GM23338 (cell line): Measurements from ENCODE around the gene FBXW8. TPM values are rescaled to one million over a fixed set of nuclear protein-coding genes. Genes with fewer than 3 reads are reported as not detected.

ENCODE experiments used
- ATAC-seq: fragments of 200-7000 bp; cut with Tn5 transposase; 3 replicates; pipeline ENCODE4 v1.9.1; 2020
- DNase-seq: peaks from one replicate; pipeline ENCODE4 v3.0.0-alpha.2; 2015; ENCODE audit warnings: low spot score
- H2AFZ ChIP-seq: fragments of 200-600 bp; sonication (generic); 2 replicates; pipeline ENCODE4 v1.8.0; 2016; ENCODE audit warnings: antibody characterized with exemption, mild to moderate bottlenecking, moderate library complexity
- H3F3A ChIP-seq: fragments of 200-600 bp; sonication (generic); replicated peaks from 2 replicates; pipeline ENCODE4 v1.8.0; 2017; ENCODE audit warnings: antibody characterized with exemption, mixed run types, low read depth
- H3K27ac ChIP-seq: fragments of 200-600 bp; sonication (generic); 2 replicates; pipeline ENCODE4 v1.6.1; 2016; ENCODE audit warnings: low read depth
- H3K27me3 ChIP-seq: fragments of 200-600 bp; sonication (generic); 2 replicates; pipeline ENCODE4 v1.8.0; 2016; ENCODE audit warnings: mild to moderate bottlenecking, mixed run types, moderate library complexity; ENCODE audit not compliant: insufficient read depth
- H3K36me3 ChIP-seq: fragments of 200-600 bp; sonication (generic); 2 replicates; pipeline ENCODE4 v1.8.0; 2016; ENCODE audit warnings: mild to moderate bottlenecking; ENCODE audit not compliant: insufficient read depth
- H3K4me1 ChIP-seq: fragments of 200-600 bp; sonication (generic); 2 replicates; pipeline ENCODE4 v1.8.0; 2016; ENCODE audit warnings: mild to moderate bottlenecking, moderate library complexity; ENCODE audit not compliant: insufficient read depth
- H3K4me2 ChIP-seq: fragments of 200-600 bp; sonication (generic); 2 replicates; pipeline ENCODE4 v1.7.1; 2017; ENCODE audit warnings: mixed run types
- H3K4me3 ChIP-seq: fragments of 200-600 bp; sonication (generic); 2 replicates; pipeline ENCODE4 v1.6.1; 2016; ENCODE audit warnings: mixed run types
- H3K79me2 ChIP-seq: fragments of 200-600 bp; sonication (generic); replicated peaks from 2 replicates; pipeline ENCODE4 v1.8.0; 2017; ENCODE audit warnings: mild to moderate bottlenecking; ENCODE audit not compliant: insufficient read depth
- H3K9me2 ChIP-seq: fragments of 200-600 bp; sonication (generic); 2 replicates; pipeline ENCODE4 v1.8.0; 2017; ENCODE audit not compliant: insufficient read depth
- H4K20me1 ChIP-seq: fragments of 200-600 bp; sonication (generic); replicated peaks from 2 replicates; pipeline ENCODE4 v1.8.0; 2017; ENCODE audit warnings: mild to moderate bottlenecking; ENCODE audit not compliant: insufficient read depth
- H3K27ac Mint-ChIP-seq: 2 replicates; pipeline ENCODE4 v1.8.0; 2020; ENCODE audit warnings: inconsistent platforms, mild to moderate bottlenecking, moderate library complexity, mixed read lengths
- H3K27me3 Mint-ChIP-seq: 3 replicates; pipeline ENCODE4 v1.8.0; 2022; ENCODE audit warnings: low read depth, mild to moderate bottlenecking, moderate library complexity, mixed read lengths, inconsistent platforms; ENCODE audit not compliant: insufficient read depth, poor library complexity
- H3K36me3 Mint-ChIP-seq: 3 replicates; pipeline ENCODE4 v1.8.0; 2021; ENCODE audit warnings: low read depth, mild to moderate bottlenecking, inconsistent platforms, moderate library complexity, mixed read lengths
- H3K4me1 Mint-ChIP-seq: 3 replicates; pipeline ENCODE4 v1.8.0; 2020; ENCODE audit warnings: mild to moderate bottlenecking, inconsistent platforms, mixed read lengths
- H3K4me3 Mint-ChIP-seq: 3 replicates; pipeline ENCODE4 v1.8.0; 2021; ENCODE audit warnings: moderate library complexity, mild to moderate bottlenecking, inconsistent platforms, mixed read lengths
- H3K9me3 Mint-ChIP-seq: 3 replicates; pipeline ENCODE4 v1.8.0; 2020; ENCODE audit warnings: moderate library complexity, mild to moderate bottlenecking, inconsistent platforms, mixed read lengths
- CREB1 ChIP-seq: fragments of 250-450 bp; sonication (Bioruptor Pico); IDR thresholded peaks from 2 replicates; pipeline ENCODE4 v1.5.0; 2020; ENCODE audit warnings: low read depth, mild to moderate bottlenecking, moderate library complexity
- CTCF ChIP-seq, 2 experiments: fragments of 200-600 bp in 1 of 2; sonication (generic) in 1 of 2; conservative IDR thresholded peaks; 2 replicates each; pipeline versions ENCODE4 v1.5.1 to v1.6.1; 2016 to 2017; ENCODE audit warnings: antibody characterized with exemption in 2 of 2, low read depth in 2 of 2, mild to moderate bottlenecking in 2 of 2, moderate library complexity in 1 of 2
- ETS1 ChIP-seq: IDR thresholded peaks from 2 replicates; pipeline ENCODE4 v1.6.1; 2016; ENCODE audit warnings: antibody characterized with exemption
- EZH2 ChIP-seq: fragments of 200-600 bp; sonication (generic); IDR thresholded peaks from one replicate; pipeline ENCODE4 v1.8.0; 2017; ENCODE audit warnings: antibody characterized with exemption, mild to moderate bottlenecking, low read depth; ENCODE audit not compliant: unreplicated experiment
- EZH2phosphoT487 ChIP-seq: fragments of 200-600 bp; sonication (generic); IDR thresholded peaks from one replicate; pipeline ENCODE4 v1.8.1; 2018; ENCODE audit warnings: antibody characterized with exemption; ENCODE audit not compliant: unreplicated experiment
- JUNB ChIP-seq: IDR thresholded peaks from one replicate; pipeline ENCODE4 v1.6.1; 2016; ENCODE audit warnings: antibody characterized with exemption; ENCODE audit not compliant: unreplicated experiment
- NANOG ChIP-seq: IDR thresholded peaks from 2 replicates; pipeline ENCODE4 v1.6.1; 2016; ENCODE audit warnings: antibody characterized with exemption, borderline replicate concordance
- POLR2AphosphoS5 ChIP-seq: IDR thresholded peaks from 2 replicates; pipeline ENCODE4 v1.6.1; 2016; ENCODE audit warnings: antibody characterized with exemption, low read depth
- REST ChIP-seq: IDR thresholded peaks from one replicate; pipeline ENCODE4 v1.6.1; 2018; ENCODE audit warnings: antibody characterized with exemption; ENCODE audit not compliant: unreplicated experiment
- STAT1 ChIP-seq: IDR thresholded peaks from one replicate; pipeline ENCODE4 v1.6.1; 2016; ENCODE audit warnings: antibody characterized with exemption; ENCODE audit not compliant: unreplicated experiment
- ZNF114 ChIP-seq: fragments of 250-450 bp; sonication (Bioruptor Pico); IDR thresholded peaks from 2 replicates; pipeline ENCODE4 v1.5.0; 2020; ENCODE audit warnings: mild to moderate bottlenecking, moderate library complexity
- ZNF331 ChIP-seq: fragments of 250-450 bp; sonication (Bioruptor Pico); IDR thresholded peaks from 2 replicates; pipeline ENCODE4 v1.5.0; 2020; ENCODE audit warnings: low read depth, mild to moderate bottlenecking, moderate library complexity
- ZNF462 ChIP-seq: fragments of 250-450 bp; sonication (Bioruptor Pico); IDR thresholded peaks from 2 replicates; pipeline ENCODE4 v1.5.0; 2020; ENCODE audit warnings: mild to moderate bottlenecking, moderate library complexity
- polyA plus RNA-seq: library from polyadenylated mRNA; unstranded; fragments of >200 nt; fragmentation: Nextera tagmentation; extraction: Ambion mirVana; gene quantifications from 2 replicates; pipeline ENCODE4 v1.2.1, GENCODE V29; 2016
- total RNA-seq: library from RNA; depleted of rRNA; stranded (reverse); fragments of >200 nt; shearing (Covaris generic); gene quantifications from 2 replicates; pipeline ENCODE4 v1.2.3, GENCODE V29; 2014

Gene FBXW8
- total and polyA plus RNA-seq, 2 experiments from 2014 or later = 4.6 to 13.9 TPM

- no peak overlapping the region for H2AFZ ChIP-seq
- H3K36me3 ChIP-seq = no peaks in the 10 kb centered on the region
- no peaks in the 10 kb centered on the region for H3K79me2 ChIP-seq
- H3K27ac ChIP-seq = no peak overlapping the region
- Mint-ChIP-seq H3K36me3 (no peaks in the 10 kb centered on the region), H3K27ac (no peak overlapping the region), H3K4me1 (no peaks in the 10 kb centered on the region), H3K9me3 (no peaks in the 10 kb centered on the region), H3K27me3 (peaks cover 3% of the 10 kb centered on the region), H3K4me3 (no peak overlapping the region)
- TF ChIP-seq ZNF331 (no peak), STAT1 (no peak), ZNF462 (no peak), CTCF (conservative IDR thresholded peaks at IDR 0.05; ENCODE audit: low read depth in 2 of 2) (no peak), REST (no peak), ETS1 (no peak), EZH2phosphoT487 (no peak), ZNF114 (CRISPR knock-in tag) (no peak), EZH2 (no peak), CREB1 (CRISPR knock-in tag) (no peak), JUNB (no peak), POLR2AphosphoS5 (no peak), NANOG (no peak)
- H3F3A ChIP-seq = no peaks in the 10 kb centered on the region
- no peaks in the 10 kb centered on the region for H3K4me1 ChIP-seq
- no peaks in the 10 kb centered on the region for H3K9me2 ChIP-seq
- ATAC-seq = no peak
- H3K4me2 ChIP-seq = no peak overlapping the region
- no peak for DNase-seq
- no peaks in the 10 kb centered on the region for H4K20me1 ChIP-seq
- H3K4me3 ChIP-seq = no peak overlapping the region
- no peaks in the 10 kb centered on the region for H3K27me3 ChIP-seq
Measured at GRCh38 chr12:116890330-116890729, 20.4 kb upstream of the FBXW8 start.
